Activated CD8-positive, alpha-beta memory T cell treated with anti-CD3 and anti-CD28 coated beads for 1 hour (primary cell): ENCODE results near the gene FADS2.

Source experiments
- DNase-seq, 2 donors: peaks; one replicate each; pipeline ENCODE4 v3.0.0-alpha.2; 2020; ENCODE audit warnings: low read depth in 1 of 2; ENCODE audit errors: extremely low read depth in 1 of 2

FADS2 gene

GRCh38 chr11:61844909-61845565 is 16.9 kb downstream of the FADS2 start:
- DNase-seq, result no peak

DNA sequence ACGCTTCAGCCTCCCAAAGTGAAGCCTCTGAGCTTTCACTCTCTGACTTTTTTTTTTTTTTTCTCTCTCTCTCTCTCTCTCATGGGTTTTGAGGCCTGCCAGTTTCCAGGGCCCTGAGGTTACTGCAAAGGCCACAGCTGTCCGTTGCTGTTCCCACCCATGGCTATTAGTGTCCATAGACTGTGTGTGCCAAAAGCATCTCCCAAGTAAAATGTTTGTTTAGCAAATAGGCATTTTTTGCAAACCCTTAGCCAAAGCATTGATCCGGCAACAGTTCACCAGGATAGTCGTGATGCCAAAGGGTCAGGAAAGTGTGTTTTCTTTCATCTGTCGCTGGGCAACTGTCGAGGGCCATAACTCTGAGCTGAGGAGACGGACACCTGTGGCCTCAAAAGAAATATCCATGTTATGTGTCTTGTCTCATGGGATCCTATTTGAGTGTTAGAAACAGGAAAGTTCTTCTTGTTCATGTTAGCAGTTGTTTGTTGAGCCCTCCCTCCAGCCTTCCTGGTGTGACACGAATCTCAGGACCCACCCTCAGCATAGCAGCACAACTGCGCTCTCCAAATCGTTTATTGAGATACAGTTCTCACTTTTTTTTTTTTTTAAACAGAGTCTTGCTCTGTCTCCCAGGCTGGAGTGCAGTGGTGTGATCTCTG is 18.4 kb downstream of the FADS2 start:
- DNase-seq, result no peak

DNA sequence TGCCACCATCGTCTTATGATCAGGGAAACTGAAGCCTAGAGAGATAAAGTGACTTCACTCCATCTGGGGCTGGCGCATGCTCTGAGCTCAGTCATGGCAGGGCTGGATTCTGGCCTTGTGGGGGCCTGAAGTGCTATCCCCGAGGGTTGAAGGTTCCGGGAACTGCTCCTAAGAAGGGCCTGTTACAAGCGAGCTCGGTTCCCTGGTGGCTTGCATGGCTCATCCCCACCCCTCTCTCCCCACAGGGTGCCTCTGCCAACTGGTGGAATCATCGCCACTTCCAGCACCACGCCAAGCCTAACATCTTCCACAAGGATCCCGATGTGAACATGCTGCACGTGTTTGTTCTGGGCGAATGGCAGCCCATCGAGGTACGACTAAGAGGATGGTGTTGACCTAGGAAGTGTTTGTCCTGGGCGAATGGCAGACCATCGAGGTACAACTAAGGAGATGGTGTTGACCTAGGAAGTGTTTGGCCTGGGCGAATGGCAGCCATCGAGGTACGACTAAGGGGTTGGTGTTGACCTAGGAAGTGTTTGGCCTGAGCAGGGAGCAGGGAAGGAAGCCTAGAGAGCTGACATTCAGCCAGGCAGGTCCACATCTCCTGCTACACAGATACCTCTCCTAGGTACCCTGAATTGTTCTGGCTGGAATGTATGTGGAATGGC is 19.9 kb downstream of the FADS2 start:
- DNase-seq, result no peak

- no peak for DNase-seq
Observed at GRCh38 chr11:61848631-61849030, 20.5 kb downstream of the FADS2 start.

DNA sequence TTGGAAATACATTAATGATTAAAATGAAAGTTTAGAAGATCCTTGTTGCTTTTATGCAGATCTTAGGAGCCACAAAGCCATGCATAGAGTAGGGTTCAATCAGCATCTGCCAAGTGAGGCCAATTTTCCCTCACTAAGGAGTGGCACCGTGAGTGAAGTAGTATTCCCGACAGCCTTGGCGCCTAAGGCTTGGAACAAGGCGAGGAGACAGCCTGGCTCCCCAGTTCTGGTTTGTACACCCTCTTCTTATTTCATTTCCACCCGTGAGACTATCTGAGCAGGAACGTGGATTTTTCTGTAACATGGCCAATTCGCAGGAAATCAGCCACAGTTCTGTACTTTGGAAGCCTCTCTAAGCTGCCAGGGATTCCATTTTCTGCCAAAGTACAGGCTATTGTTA is 22.6 kb downstream of the FADS2 start:
- no peak for DNase-seq

DNA sequence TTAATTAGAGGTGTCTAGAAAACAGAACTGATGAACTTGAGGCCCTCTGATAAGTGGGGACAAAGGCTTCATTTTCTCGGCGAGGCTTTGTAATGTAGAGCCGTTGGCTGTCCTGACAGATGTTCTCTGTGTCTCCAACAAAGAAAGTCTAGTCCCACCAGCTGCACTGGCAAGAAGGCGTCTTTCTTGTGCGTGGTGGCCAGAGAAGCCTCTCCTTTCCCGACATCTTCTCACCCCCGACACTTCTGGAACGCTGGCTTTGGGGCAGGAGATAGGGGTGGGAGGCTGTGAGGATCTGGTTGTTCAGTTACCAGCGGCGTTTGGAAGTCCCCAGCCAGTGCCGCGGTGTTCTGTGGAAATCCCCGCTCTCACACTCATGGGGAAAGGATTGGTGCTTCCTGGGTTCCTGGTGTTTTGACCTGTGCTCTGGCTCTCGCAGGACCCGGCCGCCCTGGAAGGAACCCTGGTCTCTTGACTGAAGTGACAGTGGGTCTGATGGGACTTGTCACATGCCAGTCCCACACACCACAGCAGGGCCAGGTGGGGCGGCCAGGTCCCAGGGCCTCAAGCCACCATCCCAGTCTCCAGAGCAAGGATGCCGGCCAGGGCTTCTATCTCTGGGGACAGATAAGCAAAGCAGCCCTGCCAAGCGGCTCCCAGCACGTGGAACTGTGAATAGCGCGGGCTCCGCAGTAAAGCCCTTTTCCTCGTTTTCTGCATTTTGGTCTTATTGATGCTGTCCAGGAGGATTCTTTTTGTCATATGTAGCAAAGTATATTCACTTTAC is 23.2 kb downstream of the FADS2 start:
- DNase-seq, result no peak

- no peak for DNase-seq
Observed at GRCh38 chr11:61851900-61852295, 23.8 kb downstream of the FADS2 start.

DNA sequence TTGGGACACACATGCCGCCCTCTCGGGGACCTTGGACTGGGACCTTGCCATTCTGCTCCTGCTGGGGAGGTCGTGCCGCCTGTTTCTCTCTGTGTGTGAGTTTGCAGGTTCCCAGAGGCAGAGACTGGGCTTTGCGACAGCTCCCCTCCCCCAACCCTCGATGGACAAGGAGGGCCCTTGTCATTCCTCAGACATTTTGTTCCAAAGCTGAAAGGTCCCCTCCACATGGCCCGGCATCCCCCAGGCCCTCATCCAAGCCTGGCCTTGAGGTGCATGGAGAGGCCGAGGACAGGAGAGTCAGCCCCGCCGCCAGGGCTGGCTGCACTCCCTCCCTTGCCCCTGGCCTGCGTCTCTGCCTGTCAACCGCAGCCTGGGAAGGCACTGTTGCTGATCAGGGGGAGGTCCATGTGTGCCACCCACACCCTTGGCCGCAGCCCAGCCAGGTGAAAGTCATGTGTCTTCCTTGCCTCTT is 25.6 kb downstream of the FADS2 start:
- DNase-seq, result no peak

- no peak for DNase-seq
Observed at GRCh38 chr11:61854206-61854895, 26.3 kb downstream of the FADS2 start.

DNA sequence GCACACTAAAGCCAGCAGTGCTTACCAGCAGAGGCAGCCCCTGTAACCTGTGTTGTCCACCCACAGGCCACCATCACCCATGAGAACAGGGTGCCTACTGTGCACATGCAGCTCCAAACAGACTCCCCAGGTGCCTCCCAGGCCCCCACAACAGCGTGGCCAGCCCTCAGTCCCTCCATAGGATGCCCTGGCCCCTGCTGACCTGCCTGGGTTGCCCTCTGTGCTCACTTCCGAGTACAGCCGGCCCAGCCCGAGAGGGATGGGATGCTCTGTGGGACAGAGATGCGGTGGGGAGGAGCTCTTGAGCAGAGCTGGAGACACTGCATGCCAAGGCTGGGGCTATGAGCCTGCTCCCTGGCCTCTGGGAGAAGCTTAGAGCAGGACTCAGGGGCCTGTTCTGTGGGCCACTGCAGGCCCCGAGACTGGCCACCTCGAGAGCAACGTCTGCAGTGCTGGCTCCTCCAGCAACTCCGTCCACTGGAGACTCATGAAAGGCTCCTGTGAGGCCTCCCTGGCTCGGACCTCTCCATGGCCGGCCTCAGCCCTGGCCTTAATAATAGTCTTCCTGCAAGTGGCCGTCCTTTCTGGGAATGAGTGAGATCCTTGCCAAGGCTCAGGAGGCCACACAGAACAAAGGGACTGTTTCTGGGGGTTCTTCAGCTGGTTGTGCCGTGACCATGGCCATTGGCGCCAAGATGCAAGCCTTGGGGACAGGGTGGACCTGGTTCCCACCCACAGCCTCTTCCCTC is 27.0 kb downstream of the FADS2 start:
- DNase-seq, result no peak

- no peak for DNase-seq
Observed at GRCh38 chr11:61855939-61856680, 28.0 kb downstream of the FADS2 start.

- no peak for DNase-seq
Observed at GRCh38 chr11:61860054-61860903, 32.2 kb downstream of the FADS2 start.

DNA sequence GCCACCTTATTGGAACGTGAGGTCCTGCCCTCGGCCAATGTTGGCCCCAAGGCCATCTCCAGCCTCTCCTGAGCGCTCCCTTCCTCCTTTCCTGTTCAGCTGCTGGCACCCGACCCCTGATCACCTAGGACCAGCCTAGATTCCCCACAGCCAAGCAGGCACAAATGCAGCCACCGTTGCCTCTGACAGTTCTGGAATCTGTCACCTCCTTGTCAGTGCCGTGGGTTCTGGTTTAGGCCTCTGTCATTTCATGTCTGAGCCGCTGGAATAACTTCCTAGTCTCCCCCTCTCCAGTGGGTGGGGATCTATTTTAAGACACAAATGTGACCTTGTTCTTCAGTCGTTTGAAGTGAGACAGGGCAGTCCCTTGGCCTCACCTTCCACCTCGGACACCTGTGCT is 33.5 kb downstream of the FADS2 start:
- DNase-seq, result no peak

DNA sequence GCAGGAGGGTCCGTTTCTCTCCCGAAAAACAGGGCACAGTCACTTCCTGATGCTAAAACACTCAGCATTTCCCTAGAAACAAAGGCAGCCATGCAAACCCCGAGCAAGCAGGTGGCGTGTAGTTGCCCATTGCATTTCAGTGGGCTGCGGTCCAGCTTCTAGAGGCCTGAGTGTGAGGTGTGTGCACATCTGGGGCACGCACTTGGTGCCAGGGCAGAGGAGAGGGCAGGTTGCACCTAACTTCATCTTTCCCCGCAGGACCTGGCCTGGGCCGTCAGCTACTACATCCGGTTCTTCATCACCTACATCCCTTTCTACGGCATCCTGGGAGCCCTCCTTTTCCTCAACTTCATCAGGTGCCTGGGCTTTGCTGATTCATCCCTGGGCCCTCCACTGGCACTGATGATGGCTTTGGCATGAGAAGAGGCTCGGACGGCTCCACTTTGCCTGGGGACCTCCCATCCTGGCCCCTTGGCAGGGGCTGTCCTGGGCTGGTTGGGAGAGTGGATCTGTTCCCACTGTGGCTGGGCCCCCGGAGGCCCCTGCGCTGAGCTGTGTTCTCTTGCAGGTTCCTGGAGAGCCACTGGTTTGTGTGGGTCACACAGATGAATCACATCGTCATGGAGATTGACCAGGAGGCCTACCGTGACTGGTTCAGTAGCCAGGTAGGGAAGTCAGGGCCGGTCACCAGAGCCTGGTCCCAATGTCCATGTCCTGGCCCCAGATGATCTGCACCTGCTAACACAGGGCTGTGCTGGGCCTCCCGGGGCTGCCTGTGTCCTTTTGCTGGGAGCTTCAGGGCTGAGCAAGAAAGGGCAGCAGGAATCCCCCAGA is 34.8 kb downstream of the FADS2 start:
- DNase-seq, result no peak

- no peak for DNase-seq
Observed at GRCh38 chr11:61863548-61864081, 35.5 kb downstream of the FADS2 start.

GRCh38 chr11:61864814-61865775 is 37.0 kb downstream of the FADS2 start:
- no peak for DNase-seq
